Measurements from ENCODE around the gene BTBD9. TPM values are rescaled to one million over a fixed set of nuclear protein-coding genes. Genes with fewer than 3 reads are reported as not detected.

BTBD9 gene
- total RNA-seq, 1 donor from 2014 or later, result 4.5 TPM

DNA sequence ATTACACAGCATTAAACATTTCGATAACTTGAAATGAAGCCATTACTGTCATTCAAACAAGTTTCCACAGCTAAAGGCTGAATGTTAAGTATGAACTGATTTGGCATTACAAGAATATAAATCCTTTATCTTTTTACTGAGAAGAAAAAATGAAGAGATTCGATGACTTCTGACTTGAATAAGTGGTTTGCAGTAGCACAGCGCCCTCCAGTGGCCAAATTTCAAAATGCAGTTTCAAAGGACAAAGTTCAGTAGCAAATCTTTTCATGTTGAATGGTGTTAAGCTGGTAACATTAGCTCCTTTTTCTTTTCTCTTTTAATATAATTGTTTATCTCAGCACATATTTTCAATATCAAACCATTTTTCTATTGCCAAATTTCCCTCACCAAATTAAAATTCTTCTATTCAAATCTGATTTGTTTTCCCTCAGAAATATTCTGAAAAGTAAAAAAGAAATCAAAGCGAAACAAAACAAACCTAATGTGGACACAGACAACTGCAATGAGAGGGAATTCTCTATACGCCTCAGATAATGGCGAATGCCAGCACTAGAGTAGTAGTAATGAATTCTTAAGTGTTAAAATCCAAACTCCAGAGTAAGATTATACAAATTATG, 145.7 kb downstream of the BTBD9 start:
- H3K4me3 ChIP-seq (ENCODE audit: low read depth, low read length), result no peak overlapping the region
- H3K36me3 ChIP-seq (ENCODE audit: control insufficient read depth, insufficient read depth, low read length), result no peaks in the 10 kb centered on the region
- no peaks in the 10 kb centered on the region for H3K27me3 ChIP-seq (ENCODE audit: control insufficient read depth, insufficient read depth, low read length)
- FAIRE-seq (no peak), DNase-seq (ENCODE audit: low read depth) (peak; percentile 67)
- peak; percentile 67 for TF ChIP-seq CTCF (IDR thresholded peaks at IDR 0.05; ENCODE audit: insufficient read depth, low read length, severe bottlenecking)

DNA sequence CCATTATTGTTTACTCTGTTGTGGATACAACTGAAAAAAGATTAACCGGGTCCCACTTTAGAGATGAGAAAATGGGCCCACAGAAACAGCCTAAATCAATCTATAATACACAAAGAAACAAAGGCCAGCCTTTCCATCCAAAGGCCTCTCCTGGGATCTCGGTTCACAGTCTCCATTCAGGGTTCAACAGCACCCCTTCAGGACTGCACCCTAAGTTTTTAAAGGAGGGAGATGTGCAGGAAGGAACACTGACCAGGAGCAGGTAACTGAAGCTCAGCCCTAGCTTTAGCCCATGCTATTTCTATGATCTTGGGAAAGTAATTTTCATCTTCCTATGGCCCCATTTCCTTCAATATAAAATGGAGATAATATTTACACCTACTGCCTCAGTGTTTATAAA, 147.7 kb downstream of the BTBD9 start:
- H3K4me3 ChIP-seq (ENCODE audit: low read depth, low read length), result no peak overlapping the region
- H3K36me3 ChIP-seq (ENCODE audit: control insufficient read depth, insufficient read depth, low read length), result no peaks in the 10 kb centered on the region
- TF ChIP-seq CTCF (IDR thresholded peaks at IDR 0.05; ENCODE audit: insufficient read depth, low read length, severe bottlenecking), result no peak
- FAIRE-seq, result no peak
- H3K27me3 ChIP-seq (ENCODE audit: control insufficient read depth, insufficient read depth, low read length), result no peaks in the 10 kb centered on the region
- no peak for DNase-seq (ENCODE audit: low read depth)

- no peak overlapping the region for H3K4me3 ChIP-seq (ENCODE audit: low read depth, low read length)
- H3K36me3 ChIP-seq (ENCODE audit: control insufficient read depth, insufficient read depth, low read length), result no peaks in the 10 kb centered on the region
- FAIRE-seq (no peak), DNase-seq (ENCODE audit: low read depth) (no peak)
- H3K27me3 ChIP-seq (ENCODE audit: control insufficient read depth, insufficient read depth, low read length), result no peaks in the 10 kb centered on the region
- TF ChIP-seq CTCF (IDR thresholded peaks at IDR 0.05; ENCODE audit: insufficient read depth, low read length, severe bottlenecking), result no peak
Measured at GRCh38 chr6:38489951-38490350, 149.8 kb downstream of the BTBD9 start.

DNA sequence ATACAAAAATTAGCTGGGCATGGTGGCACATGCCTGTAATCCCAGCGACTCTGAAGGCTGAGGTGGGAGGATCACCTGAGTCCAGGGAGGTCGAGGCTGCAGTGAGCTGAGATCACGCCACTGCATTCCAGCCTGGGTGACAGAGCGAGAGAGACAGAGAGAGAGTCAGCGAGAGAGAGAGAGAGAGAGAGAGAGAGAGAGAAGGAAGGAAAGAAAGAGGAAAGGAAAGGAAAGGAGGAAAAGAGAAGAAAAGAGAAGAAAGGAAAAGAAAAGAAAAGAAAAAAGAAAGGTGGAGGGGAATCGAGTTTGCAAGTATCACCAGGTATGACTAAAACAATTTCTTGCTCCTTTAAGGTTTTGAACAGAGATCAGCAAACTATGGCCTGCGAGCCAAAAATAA, 152.3 kb downstream of the BTBD9 start:
- no peaks in the 10 kb centered on the region for H3K27me3 ChIP-seq (ENCODE audit: control insufficient read depth, insufficient read depth, low read length)
- no peak for TF ChIP-seq CTCF (IDR thresholded peaks at IDR 0.05; ENCODE audit: insufficient read depth, low read length, severe bottlenecking)
- DNase-seq (ENCODE audit: low read depth), result no peak
- no peak overlapping the region for H3K4me3 ChIP-seq (ENCODE audit: low read depth, low read length)
- H3K36me3 ChIP-seq (ENCODE audit: control insufficient read depth, insufficient read depth, low read length), result no peaks in the 10 kb centered on the region
- FAIRE-seq, result no peak

DNA sequence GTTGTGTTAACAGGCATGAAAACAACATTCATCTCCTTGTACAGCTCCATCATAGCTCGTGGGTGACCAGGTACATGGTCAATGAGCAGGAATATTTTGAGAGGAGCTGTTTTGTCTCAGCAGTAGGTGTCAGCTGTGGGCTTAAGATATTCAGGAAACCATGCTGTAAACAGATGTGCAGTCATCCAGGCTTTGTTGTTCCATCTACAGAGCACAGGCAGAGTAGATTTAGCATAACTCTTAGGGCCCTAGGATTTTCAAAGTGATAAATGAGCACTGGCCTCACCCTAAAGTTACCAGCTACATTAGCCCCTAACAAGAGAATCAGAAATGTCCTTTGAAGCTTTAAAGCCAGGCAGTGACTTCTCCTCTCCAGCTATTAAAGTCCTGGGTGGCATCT, 154.2 kb downstream of the BTBD9 start:
- TF ChIP-seq CTCF (IDR thresholded peaks at IDR 0.05; ENCODE audit: insufficient read depth, low read length, severe bottlenecking), result no peak
- no peak overlapping the region for H3K4me3 ChIP-seq (ENCODE audit: low read depth, low read length)
- DNase-seq (ENCODE audit: low read depth) (no peak), FAIRE-seq (no peak)
- no peaks in the 10 kb centered on the region for H3K27me3 ChIP-seq (ENCODE audit: control insufficient read depth, insufficient read depth, low read length)
- H3K36me3 ChIP-seq (ENCODE audit: control insufficient read depth, insufficient read depth, low read length), result no peaks in the 10 kb centered on the region

GRCh38 chr6:38484656-38485055, 155.1 kb downstream of the BTBD9 start:
- FAIRE-seq (no peak), DNase-seq (ENCODE audit: low read depth) (no peak)
- no peak for TF ChIP-seq CTCF (IDR thresholded peaks at IDR 0.05; ENCODE audit: insufficient read depth, low read length, severe bottlenecking)
- Histone ChIP-seq H3K4me3 (ENCODE audit: low read depth, low read length) (no peak overlapping the region), H3K36me3 (ENCODE audit: control insufficient read depth, insufficient read depth, low read length) (no peaks in the 10 kb centered on the region), H3K27me3 (ENCODE audit: control insufficient read depth, insufficient read depth, low read length) (no peaks in the 10 kb centered on the region)

Data from bronchial epithelial cell (primary cell).